GM21576 (cell line): Measurements from ENCODE around the gene PCDHGB4.
"Not testable (repeated sequence)": the region's sequence is repeated elsewhere in the genome, so short reads cannot be mapped to it uniquely, and the experiment has no call there.

Experiments used
- ATAC-seq: cut with Tn5 transposase; IDR thresholded peaks from one replicate; pipeline ENCODE4 v1.9.1; 2021; ENCODE audit warnings: mild to moderate bottlenecking, moderate library complexity; ENCODE audit not compliant: unreplicated experiment

PCDHGB4 gene

GRCh38 chr5:141422742-141423291 is 35.3 kb downstream of the PCDHGB4 start:
- ATAC-seq: no peak

- ATAC-seq: no peak
Measured at GRCh38 chr5:141427783-141428426, 40.4 kb downstream of the PCDHGB4 start.

DNA sequence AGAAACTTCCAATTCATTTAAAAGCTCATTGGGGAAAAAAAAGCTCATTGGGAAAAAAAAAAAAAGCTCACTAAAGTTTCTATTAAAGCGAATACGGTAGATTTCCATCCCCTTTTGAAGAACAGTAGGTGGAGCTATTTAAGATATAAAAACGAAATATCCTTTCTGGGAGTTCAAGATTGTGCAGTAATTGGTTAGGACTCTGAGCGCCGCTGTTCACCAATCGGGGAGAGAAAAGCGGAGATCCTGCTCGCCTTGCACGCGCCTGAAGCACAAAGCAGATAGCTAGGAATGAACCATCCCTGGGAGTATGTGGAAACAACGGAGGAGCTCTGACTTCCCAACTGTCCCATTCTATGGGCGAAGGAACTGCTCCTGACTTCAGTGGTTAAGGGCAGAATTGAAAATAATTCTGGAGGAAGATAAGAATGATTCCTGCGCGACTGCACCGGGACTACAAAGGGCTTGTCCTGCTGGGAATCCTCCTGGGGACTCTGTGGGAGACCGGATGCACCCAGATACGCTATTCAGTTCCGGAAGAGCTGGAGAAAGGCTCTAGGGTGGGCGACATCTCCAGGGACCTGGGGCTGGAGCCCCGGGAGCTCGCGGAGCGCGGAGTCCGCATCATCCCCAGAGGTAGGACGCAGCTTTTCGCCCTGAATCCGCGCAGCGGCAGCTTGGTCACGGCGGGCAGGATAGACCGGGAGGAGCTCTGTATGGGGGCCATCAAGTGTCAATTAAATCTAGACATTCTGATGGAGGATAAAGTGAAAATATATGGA is 43.0 kb downstream of the PCDHGB4 start, which contains the start of gene PCDHGA12:
TSS of gene PCDHGA12 (plus strand) at position 176 of the 782 bp plus-strand sequence. CDS start at position 429, 253 bp downstream.
- peak; percentile 83 for ATAC-seq

DNA sequence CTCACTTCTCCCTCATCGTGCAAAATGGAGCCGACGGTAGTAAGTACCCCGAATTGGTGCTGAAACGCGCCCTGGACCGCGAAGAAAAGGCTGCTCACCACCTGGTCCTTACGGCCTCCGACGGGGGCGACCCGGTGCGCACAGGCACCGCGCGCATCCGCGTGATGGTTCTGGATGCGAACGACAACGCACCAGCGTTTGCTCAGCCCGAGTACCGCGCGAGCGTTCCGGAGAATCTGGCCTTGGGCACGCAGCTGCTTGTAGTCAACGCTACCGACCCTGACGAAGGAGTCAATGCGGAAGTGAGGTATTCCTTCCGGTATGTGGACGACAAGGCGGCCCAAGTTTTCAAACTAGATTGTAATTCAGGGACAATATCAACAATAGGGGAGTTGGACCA is 43.8 kb downstream of the PCDHGB4 start:
- peak; percentile 44 for ATAC-seq

DNA sequence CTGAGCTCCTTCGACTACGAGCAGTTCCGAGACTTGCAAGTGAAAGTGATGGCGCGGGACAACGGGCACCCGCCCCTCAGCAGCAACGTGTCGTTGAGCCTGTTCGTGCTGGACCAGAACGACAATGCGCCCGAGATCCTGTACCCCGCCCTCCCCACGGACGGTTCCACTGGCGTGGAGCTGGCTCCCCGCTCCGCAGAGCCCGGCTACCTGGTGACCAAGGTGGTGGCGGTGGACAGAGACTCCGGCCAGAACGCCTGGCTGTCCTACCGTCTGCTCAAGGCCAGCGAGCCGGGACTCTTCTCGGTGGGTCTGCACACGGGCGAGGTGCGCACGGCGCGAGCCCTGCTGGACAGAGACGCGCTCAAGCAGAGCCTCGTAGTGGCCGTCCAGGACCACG is 44.8 kb downstream of the PCDHGB4 start:
- ATAC-seq: not testable (repeated sequence)

- not testable (repeated sequence) for ATAC-seq
Measured at GRCh38 chr5:141432726-141433125, 45.2 kb downstream of the PCDHGB4 start.

- no peak for ATAC-seq
Measured at GRCh38 chr5:141434006-141434405, 46.5 kb downstream of the PCDHGB4 start.

- ATAC-seq: no peak
Measured at GRCh38 chr5:141437221-141437620, 49.7 kb downstream of the PCDHGB4 start.

DNA sequence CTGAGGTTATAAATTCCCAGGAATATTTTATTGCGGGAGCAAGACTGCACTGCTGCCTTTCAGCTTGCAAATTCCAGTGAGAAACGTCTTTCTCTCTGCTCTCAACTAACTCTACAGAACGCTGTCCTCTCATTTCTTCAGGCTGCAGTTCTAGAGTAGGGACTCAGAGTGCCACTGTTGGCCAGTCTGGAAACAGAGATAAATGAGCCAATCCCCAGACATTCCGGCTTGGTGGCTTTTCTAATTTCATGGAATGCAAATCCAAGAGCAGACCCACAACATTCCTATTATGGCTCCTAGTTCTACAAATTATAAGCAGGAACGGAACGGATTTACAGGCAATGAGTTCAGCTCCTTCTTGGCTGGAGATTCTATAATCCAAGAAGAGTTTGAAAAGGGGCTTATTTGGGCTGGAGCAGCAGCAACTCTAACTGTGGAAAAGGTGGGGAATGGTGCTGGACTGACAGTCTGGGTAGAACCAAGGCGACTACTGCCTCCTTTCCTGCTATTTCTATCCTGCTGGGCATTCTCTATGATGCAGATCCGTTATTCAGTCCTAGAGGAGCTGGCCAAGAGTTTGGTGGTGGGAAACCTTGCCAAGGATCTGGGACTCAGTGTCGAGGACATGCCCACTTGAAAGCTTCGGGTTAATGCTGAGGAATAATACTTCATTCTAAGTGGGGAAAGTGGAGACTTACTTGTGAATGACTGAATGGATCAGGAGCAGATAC is 52.1 kb downstream of the PCDHGB4 start:
- no peak for ATAC-seq
